ENCODE data around the gene ZNF496. TPM values are rescaled to one million over a fixed set of nuclear protein-coding genes. Genes with fewer than 3 reads are reported as not detected.
A peak's percentile ranks its signal among the peaks of the same experiment; 100 is the strongest.

ZNF496 gene
- total RNA-seq, 2 experiments from 2014 or later = 9.3 to 9.5 TPM

GRCh38 chr1:247337250-247337746 is 5.6 kb upstream of the ZNF496 start:
- H3K36me3 Mint-ChIP-seq (ENCODE audit: low read depth) = peaks cover 2% of the 10 kb centered on the region
- intact Hi-C loops (cut with DNase I, micrococcal nuclease) = loop anchor here in 1 of 2 experiments (10.0 kb wide), 1 partner anchor 262 kb away; the partner anchor contains the start of gene ZNF670
- H3K4me1 Mint-ChIP-seq = peaks cover 3% of the 10 kb centered on the region
- DNase-seq (no peak), ATAC-seq (no peak)
- no peak overlapping the region for H3K4me3 Mint-ChIP-seq
- no peaks in the 10 kb centered on the region for H3K9me3 Mint-ChIP-seq (ENCODE audit: low read depth)
- H3K27ac Mint-ChIP-seq = no peak overlapping the region
- H3K27me3 Mint-ChIP-seq = no peaks in the 10 kb centered on the region
- ChIA-PET CTCF (no interaction called here), POLR2A (no interaction called here)

GRCh38 chr1:247336390-247336789 is 4.7 kb upstream of the ZNF496 start:
- H3K4me1 Mint-ChIP-seq = peaks cover 3% of the 10 kb centered on the region
- CTCF ChIA-PET = interaction anchor here (1.2 kb wide), 1 partner anchor 8 kb away, joined by 3 read pairs; no protein-coding TSS in a partner anchor
- peaks cover 2% of the 10 kb centered on the region for H3K36me3 Mint-ChIP-seq (ENCODE audit: low read depth)
- DNase-seq (no peak), ATAC-seq (no peak)
- intact Hi-C loops (cut with DNase I, micrococcal nuclease) = loop anchor here in 1 of 2 experiments (10.0 kb wide), 1 partner anchor 262 kb away; the partner anchor contains the start of gene ZNF670
- POLR2A ChIA-PET = no interaction called here
- H3K4me3 Mint-ChIP-seq = no peak overlapping the region
- no peaks in the 10 kb centered on the region for H3K27me3 Mint-ChIP-seq
- H3K27ac Mint-ChIP-seq = no peak overlapping the region
- no peaks in the 10 kb centered on the region for H3K9me3 Mint-ChIP-seq (ENCODE audit: low read depth)

- ATAC-seq = no peak
- H3K4me3 Mint-ChIP-seq = no peak overlapping the region
- peak; percentile 31 for DNase-seq
- H3K4me1 Mint-ChIP-seq = peaks cover 3% of the 10 kb centered on the region
- ChIA-PET POLR2A (no interaction called here), CTCF (interaction anchor here (1.2 kb wide), 1 partner anchor 8 kb away, joined by 3 read pairs; no protein-coding TSS in a partner anchor)
- H3K27ac Mint-ChIP-seq = no peak overlapping the region
- H3K27me3 Mint-ChIP-seq = no peaks in the 10 kb centered on the region
- peaks cover 2% of the 10 kb centered on the region for H3K36me3 Mint-ChIP-seq (ENCODE audit: low read depth)
- intact Hi-C loops (cut with DNase I, micrococcal nuclease) = loop anchor here in 1 of 2 experiments (10.0 kb wide), 1 partner anchor 261 kb away; the partner anchor contains the start of gene ZNF670
- no peaks in the 10 kb centered on the region for H3K9me3 Mint-ChIP-seq (ENCODE audit: low read depth)
These were observed 4.2 kb upstream of the ZNF496 start for GRCh38 chr1:247335882-247336281.

GRCh38 chr1:247334378-247335133 is 2.9 kb upstream of the ZNF496 start:
- Mint-ChIP-seq H3K27ac (no peak overlapping the region), H3K27me3 (no peaks in the 10 kb centered on the region), H3K4me1 (peaks cover 8% of the 10 kb centered on the region), H3K4me3 (no peak overlapping the region), H3K36me3 (ENCODE audit: low read depth) (peaks cover 8% of the 10 kb centered on the region), H3K9me3 (ENCODE audit: low read depth) (no peaks in the 10 kb centered on the region)
- intact Hi-C loops (cut with DNase I, micrococcal nuclease) = loop anchor here (5.0 to 10.0 kb wide), 7 partner anchors 122 to 1523 kb away; partner anchors contain the start of genes AHCTF1 (in 1 of the 2), SMYD3 (in 1 of the 2), ZNF124 (in 1 of the 2) and ZNF669 (in 1 of the 2)
- ATAC-seq (no peak), DNase-seq (peak; percentile 10)
- CTCF ChIA-PET = interaction anchor here (0.7 kb wide), 1 partner anchor 449 kb away, joined by 3 read pairs; no protein-coding TSS in a partner anchor
- POLR2A ChIA-PET = no interaction called here

- Mint-ChIP-seq H3K9me3 (ENCODE audit: low read depth) (no peaks in the 10 kb centered on the region), H3K27ac (peak overlapping the region; percentile 72), H3K36me3 (ENCODE audit: low read depth) (peaks cover 20% of the 10 kb centered on the region), H3K4me3 (peak overlapping the region; percentile 63), H3K27me3 (no peaks in the 10 kb centered on the region), H3K4me1 (peaks cover 8% of the 10 kb centered on the region)
- intact Hi-C loops (cut with DNase I, micrococcal nuclease) = loop anchor here (5.0 to 10.0 kb wide), 7 partner anchors 120 to 1525 kb away; partner anchors contain the start of genes AHCTF1 (in 1 of the 2), SMYD3 (in 1 of the 2), ZNF124 (in 1 of the 2) and ZNF669 (in 1 of the 2)
- CTCF ChIA-PET = interaction anchor here (1.1 to 1.6 kb wide), 2 partner anchors 10 to 40 kb away, joined by 3 to 4 read pairs; no protein-coding TSS in a partner anchor
- POLR2A ChIA-PET = interaction anchor here (1.0 kb wide), 1 partner anchor 10 kb away, joined by 3 read pairs; no protein-coding TSS in a partner anchor
- ATAC-seq (no peak), DNase-seq (no peak)
These were observed 1.1 kb upstream of the ZNF496 start for GRCh38 chr1:247332623-247333361.

GRCh38 chr1:247332215-247332622 is 552 bp upstream of the ZNF496 start:
- intact Hi-C loops (cut with DNase I, micrococcal nuclease) = loop anchor here (5.0 to 10.0 kb wide), 7 partner anchors 120 to 1525 kb away; partner anchors contain the start of genes AHCTF1 (in 1 of the 2), SMYD3 (in 1 of the 2), ZNF124 (in 1 of the 2) and ZNF669 (in 1 of the 2)
- Mint-ChIP-seq H3K36me3 (ENCODE audit: low read depth) (peaks cover 20% of the 10 kb centered on the region), H3K9me3 (ENCODE audit: low read depth) (no peaks in the 10 kb centered on the region), H3K27ac (peak overlapping the region; percentile 72), H3K4me3 (peak overlapping the region; percentile 63), H3K27me3 (no peaks in the 10 kb centered on the region), H3K4me1 (peaks cover 7% of the 10 kb centered on the region)
- ATAC-seq = peak; percentile 52
- peak; percentile 78 for DNase-seq
- ChIA-PET CTCF (interaction anchor here (1.1 to 1.6 kb wide), 2 partner anchors 9 to 40 kb away, joined by 3 to 4 read pairs; no protein-coding TSS in a partner anchor), POLR2A (interaction anchor here (1.0 kb wide), 1 partner anchor 9 kb away, joined by 3 read pairs; no protein-coding TSS in a partner anchor)

- Mint-ChIP-seq H3K4me1 (peaks cover 14% of the 10 kb centered on the region), H3K36me3 (ENCODE audit: low read depth) (peaks cover 25% of the 10 kb centered on the region), H3K27me3 (no peaks in the 10 kb centered on the region), H3K4me3 (peak overlapping the region; percentile 78), H3K27ac (peak overlapping the region; percentile 76), H3K9me3 (ENCODE audit: low read depth) (no peaks in the 10 kb centered on the region)
- ChIA-PET CTCF (interaction anchor here (0.6 kb wide), 2 partner anchors 62 to 209 kb away, joined by 3 to 4 read pairs; no protein-coding TSS in a partner anchor), POLR2A (interaction anchor here (0.6 kb wide), 2 partner anchors 12 to 148 kb away, joined by 3 to 8 read pairs; no protein-coding TSS in a partner anchor)
- peak; percentile 82 for ATAC-seq
- DNase-seq = peak; percentile 86
- intact Hi-C loops (cut with DNase I, micrococcal nuclease) = loop anchor here (1.0 to 10.0 kb wide), 13 partner anchors 8 to 1526 kb away; partner anchors contain the start of genes ZNF669 (in 2 of the 2), ZNF670 (in 2 of the 2), AHCTF1 (in 1 of the 2) and SMYD3 (in 1 of the 2)
These were observed 519 bp downstream of the ZNF496 start for GRCh38 chr1:247331172-247331524.

GRCh38 chr1:247330548-247331171 is 1.0 kb downstream of the ZNF496 start:
- H3K27ac Mint-ChIP-seq = peak overlapping the region; percentile 76
- peak overlapping the region; percentile 78 for H3K4me3 Mint-ChIP-seq
- no peaks in the 10 kb centered on the region for H3K9me3 Mint-ChIP-seq (ENCODE audit: low read depth)
- ATAC-seq (no peak), DNase-seq (no peak)
- ChIA-PET POLR2A (interaction anchor here (0.6 kb wide), 2 partner anchors 13 to 147 kb away, joined by 3 to 8 read pairs; no protein-coding TSS in a partner anchor), CTCF (interaction anchor here (0.6 kb wide), 2 partner anchors 62 to 210 kb away, joined by 3 to 4 read pairs; no protein-coding TSS in a partner anchor)
- peaks cover 25% of the 10 kb centered on the region for H3K36me3 Mint-ChIP-seq (ENCODE audit: low read depth)
- intact Hi-C loops (cut with DNase I, micrococcal nuclease) = loop anchor here (1.0 to 10.0 kb wide), 13 partner anchors 7 to 1527 kb away; partner anchors contain the start of genes ZNF669 (in 2 of the 2), ZNF670 (in 2 of the 2), AHCTF1 (in 1 of the 2) and SMYD3 (in 1 of the 2)
- peaks cover 16% of the 10 kb centered on the region for H3K4me1 Mint-ChIP-seq
- no peaks in the 10 kb centered on the region for H3K27me3 Mint-ChIP-seq

- intact Hi-C loops (cut with DNase I, micrococcal nuclease) = no loop called here
- DNase-seq = no peak
- POLR2A ChIA-PET = no interaction called here
- Mint-ChIP-seq H3K9me3 (ENCODE audit: low read depth) (no peaks in the 10 kb centered on the region), H3K4me1 (peaks cover 17% of the 10 kb centered on the region), H3K27me3 (no peaks in the 10 kb centered on the region), H3K27ac (no peak overlapping the region), H3K4me3 (no peak overlapping the region), H3K36me3 (ENCODE audit: low read depth) (peaks cover 33% of the 10 kb centered on the region)
- CTCF ChIA-PET = interaction anchor here (1.1 kb wide), 1 partner anchor 158 kb away, joined by 5 read pairs; no protein-coding TSS in a partner anchor
- no peak for ATAC-seq
These were observed 2.5 kb downstream of the ZNF496 start for GRCh38 chr1:247329097-247329617.

GRCh38 chr1:247328311-247328710 is 3.4 kb downstream of the ZNF496 start:
- ATAC-seq = no peak
- Mint-ChIP-seq H3K9me3 (ENCODE audit: low read depth) (no peaks in the 10 kb centered on the region), H3K27me3 (no peaks in the 10 kb centered on the region), H3K27ac (no peak overlapping the region), H3K4me1 (peaks cover 24% of the 10 kb centered on the region), H3K36me3 (ENCODE audit: low read depth) (peaks cover 36% of the 10 kb centered on the region), H3K4me3 (no peak overlapping the region)
- ChIA-PET CTCF (interaction anchor here (0.9 to 2.2 kb wide), 3 partner anchors 11 to 159 kb away, joined by 4 to 5 read pairs (median 5); no protein-coding TSS in a partner anchor), POLR2A (no interaction called here)
- DNase-seq = no peak
- intact Hi-C loops (cut with DNase I, micrococcal nuclease) = no loop called here
